B cell (primary cell): Measurements from ENCODE around the gene CIT. TPM values are rescaled to one million over a fixed set of nuclear protein-coding genes. Genes with fewer than 3 reads are reported as not detected.

Source experiments
- ATAC-seq: fragments of 200-7000 bp; cut with Tn5 transposase; one replicate; pipeline ENCODE4 v1.10.0; 2021; ENCODE audit warnings: low read depth, mild to moderate bottlenecking, moderate number of reproducible peaks, moderate library complexity
- CTCF ChIA-PET: fragments of 350-600 bp; sonication (Branson Sonifier 250); formaldehyde crosslinking; loops from one replicate; lab custom pipeline; 2021; ENCODE audit warnings: antibody characterized with exemption, inconsistent platforms; lab: Charles Lee
- POLR2A ChIA-PET: fragments of 350-600 bp; sonication (Branson Sonifier 250); formaldehyde crosslinking; loops from one replicate; lab custom pipeline; 2021; ENCODE audit warnings: antibody characterized with exemption; lab: Charles Lee
- DNase-seq: peaks from one replicate; pipeline ENCODE4 v3.0.0; 2013
- H2AFZ ChIP-seq: 2 replicates; pipeline ENCODE4 v1.6.1; 2012; ENCODE audit warnings: mild to moderate bottlenecking, low read depth, low read length; ENCODE audit not compliant: insufficient read depth, poor library complexity, severe bottlenecking
- H3K27ac ChIP-seq, 2 donors: 1 replicate in 1 of 2; 2 replicates in 1 of 2; pipeline ENCODE4 v1.5.1; 2012 to 2013; ENCODE audit warnings: low read length in 2 of 2, mild to moderate bottlenecking in 2 of 2, moderate library complexity in 1 of 2
- H3K27me3 ChIP-seq, 4 experiments: fragments of 200-600 bp in 1 of 4; sonication (generic) in 1 of 4; replicated peaks in 1 of 4; 1 replicate in 2 of 4; 2 replicates in 2 of 4; pipeline versions ENCODE4 v1.6.1 to v1.7.0; 2013 to 2016; ENCODE audit warnings: low read length in 3 of 4, mild to moderate bottlenecking in 2 of 4, mixed read lengths in 1 of 4, moderate library complexity in 1 of 4; ENCODE audit not compliant: insufficient read depth in 4 of 4, control insufficient read depth in 3 of 4; ENCODE audit errors: control extremely low read depth in 1 of 4
- H3K36me3 ChIP-seq, 2 experiments: replicated peaks in 1 of 2; 1 replicate in 1 of 2; 2 replicates in 1 of 2; pipeline versions ENCODE4 v1.6.1 to v1.7.1; 2013; ENCODE audit warnings: low read length in 1 of 2; ENCODE audit not compliant: insufficient read depth in 2 of 2, control insufficient read depth in 1 of 2; ENCODE audit errors: control extremely low read depth in 1 of 2, extremely low read depth in 1 of 2
- H3K4me1 ChIP-seq, 2 donors: fragments of 200-600 bp in 1 of 2; sonication (generic) in 1 of 2; 1 replicate in 1 of 2; 2 replicates in 1 of 2; pipeline versions ENCODE4 v1.5.1 to v1.6.1; 2013 to 2017; ENCODE audit warnings: low read length in 2 of 2; ENCODE audit not compliant: control insufficient read depth in 2 of 2, insufficient read depth in 2 of 2
- H3K4me2 ChIP-seq: replicated peaks from 2 replicates; pipeline ENCODE3; 2012; ENCODE audit warnings: mild to moderate bottlenecking, low read depth, low read length; ENCODE audit not compliant: poor library complexity, severe bottlenecking
- H3K4me3 ChIP-seq, 5 experiments: fragments of 200-600 bp in 1 of 5; sonication (generic) in 1 of 5; 1 replicate in 3 of 5; 2 replicates in 2 of 5; pipeline versions ENCODE4 v1.5.1 to v1.7.0; 2011 to 2016; ENCODE audit warnings: low read length in 4 of 5, mild to moderate bottlenecking in 4 of 5, low read depth in 2 of 5, control low read depth in 1 of 5, moderate library complexity in 1 of 5; ENCODE audit not compliant: insufficient read depth in 1 of 5; ENCODE audit errors: control extremely low read depth in 1 of 5, extremely low read depth in 1 of 5
- H3K79me2 ChIP-seq: fragments of 200-600 bp; sonication (generic); one replicate; pipeline ENCODE4 v1.6.0; 2016; ENCODE audit warnings: low read length; ENCODE audit not compliant: control insufficient read depth, insufficient read depth
- H3K9ac ChIP-seq: fragments of 200-600 bp; sonication (generic); 2 replicates; pipeline ENCODE4 v1.6.1; 2017; ENCODE audit warnings: mild to moderate bottlenecking, low read length, moderate library complexity
- H3K9me3 ChIP-seq, 3 donors: one replicate each; pipeline versions ENCODE4 v1.6.1 to v1.7.1; 2013; ENCODE audit warnings: low read length in 2 of 3; ENCODE audit not compliant: control insufficient read depth in 2 of 3, insufficient read depth in 1 of 3; ENCODE audit errors: control extremely low read depth in 1 of 3
- H4K20me1 ChIP-seq: 2 replicates; pipeline ENCODE4 v1.6.0; 2012; ENCODE audit warnings: mild to moderate bottlenecking, low read length; ENCODE audit not compliant: insufficient read depth, control insufficient read depth, poor library complexity, severe bottlenecking
- H3K27ac Mint-ChIP-seq: one replicate; pipeline ENCODE4 v1.8.0; 2021; ENCODE audit warnings: mixed read lengths
- H3K27me3 Mint-ChIP-seq: one replicate; pipeline ENCODE4 v1.8.0; 2021; ENCODE audit warnings: mixed read lengths
- H3K4me1 Mint-ChIP-seq: one replicate; pipeline ENCODE4 v1.8.0; 2021; ENCODE audit warnings: mixed read lengths
- H3K4me3 Mint-ChIP-seq: one replicate; pipeline ENCODE4 v1.8.0; 2021; ENCODE audit warnings: mixed read lengths
- H3K9me3 Mint-ChIP-seq: one replicate; pipeline ENCODE4 v1.8.0; 2022; ENCODE audit warnings: mixed read lengths; ENCODE audit not compliant: insufficient read depth
- CTCF ChIP-seq: fragments of 200-600 bp; IDR thresholded peaks from one replicate; pipeline ENCODE4 v1.8.0; 2022; ENCODE audit warnings: antibody characterized with exemption, mild to moderate bottlenecking
- EZH2 ChIP-seq: IDR thresholded peaks from 2 replicates; pipeline ENCODE4 v1.6.1; 2012; ENCODE audit warnings: borderline replicate concordance, low read depth, mild to moderate bottlenecking, moderate library complexity, low read length; ENCODE audit not compliant: insufficient read depth, poor library complexity, severe bottlenecking
- WGBS: methylation state at CpG from one replicate; pipeline ENCODE4 v1.1.5; 2013; ENCODE audit warnings: missing lambda C conversion rate; ENCODE audit not compliant: insufficient coverage; 5-methylcytosine and 5-hydroxymethylcytosine counted together
- intact Hi-C: fragments of 100-400 bp; cut with micrococcal nuclease; formaldehyde crosslinking; loops from one replicate; pipeline ENCODE4 v1.10.0; 2022
- polyA plus RNA-seq: library from polyadenylated mRNA; depleted of rRNA; stranded (reverse); fragments of >200 nt; gene quantifications from 2 replicates; pipeline ENCODE4 v1.2.3, GENCODE V29; 2012
- total RNA-seq, 2 donors: library from RNA; stranded (reverse); fragments of 120-200 nt in 1 of 2; gene quantifications; 1 replicate in 1 of 2; 2 replicates in 1 of 2; pipeline versions ENCODE4 v1.2.3 to v1.2.4, GENCODE V29; 2013 to 2022

The CIT gene
- total and polyA plus RNA-seq, 2 donors (not counting 1 experiment from before 2014, with no cell fraction given) = 1.4 to 6.1 TPM

GRCh38 chr12:119705182-119705581 lies 171.9 kb downstream of the CIT start:
- Histone ChIP-seq H3K9ac (no peak overlapping the region), H3K27ac (no peak overlapping the region), H3K27me3 (no peaks in the 10 kb centered on the region), H2AFZ (no peak overlapping the region), H4K20me1 (no peaks in the 10 kb centered on the region), H3K9me3 (no peaks in the 10 kb centered on the region), H3K4me1 (no peaks in the 10 kb centered on the region), H3K79me2 (no peaks in the 10 kb centered on the region), H3K36me3 (no peaks in the 10 kb centered on the region), H3K4me2 (no peak overlapping the region), H3K4me3 (no peak overlapping the region)
- no peaks in the 10 kb centered on the region for H3K4me1 Mint-ChIP-seq
- no peak overlapping the region for H3K4me3 Mint-ChIP-seq
- DNase-seq (no peak), ATAC-seq (no peak)
- TF ChIP-seq CTCF (no peak), EZH2 (no peak)
- 100% methylated on average over 5 of the region's 7 CpGs for WGBS
- H3K27ac Mint-ChIP-seq = no peak overlapping the region
- no peaks in the 10 kb centered on the region for H3K27me3 Mint-ChIP-seq
- no peaks in the 10 kb centered on the region for H3K9me3 Mint-ChIP-seq
- CTCF ChIA-PET = no interaction called here
- intact Hi-C loops = no loop called here
- POLR2A ChIA-PET = no interaction called here

- Histone ChIP-seq H2AFZ (no peak overlapping the region), H3K27ac (no peak overlapping the region), H3K9me3 (no peaks in the 10 kb centered on the region), H3K36me3 (no peaks in the 10 kb centered on the region), H3K4me2 (no peak overlapping the region), H3K27me3 (no peaks in the 10 kb centered on the region), H3K4me3 (no peak overlapping the region), H3K9ac (no peak overlapping the region), H4K20me1 (no peaks in the 10 kb centered on the region), H3K4me1 (no peaks in the 10 kb centered on the region), H3K79me2 (no peaks in the 10 kb centered on the region)
- TF ChIP-seq CTCF (no peak), EZH2 (no peak)
- Mint-ChIP-seq H3K9me3 (no peaks in the 10 kb centered on the region), H3K27me3 (no peaks in the 10 kb centered on the region), H3K4me1 (no peaks in the 10 kb centered on the region), H3K4me3 (no peak overlapping the region), H3K27ac (no peak overlapping the region)
- ChIA-PET POLR2A (no interaction called here), CTCF (no interaction called here)
- no peak for DNase-seq
- over 99% methylated on average over 14 of the region's 16 CpGs for WGBS
- intact Hi-C loops = no loop called here
- no peak for ATAC-seq
These were observed 172.9 kb downstream of the CIT start for GRCh38 chr12:119704065-119704747.
